Osteocyte (in vitro differentiated cells): ENCODE data around the gene HIRIP3. TPM values are rescaled to one million over a fixed set of nuclear protein-coding genes. Genes with fewer than 3 reads are reported as not detected.

Experiments
- DNase-seq: peaks from one replicate; pipeline ENCODE4 v3.0.0; 2021; ENCODE audit warnings: mixed read lengths; ENCODE audit not compliant: unreplicated experiment; ENCODE audit errors: extremely low spot score
- H3K27ac Mint-ChIP-seq: one replicate; pipeline ENCODE4 v1.8.0; 2021; ENCODE audit warnings: mild to moderate bottlenecking, mixed read lengths; ENCODE audit not compliant: unreplicated experiment
- H3K27me3 Mint-ChIP-seq: one replicate; pipeline ENCODE4 v1.8.0; 2021; ENCODE audit warnings: mixed read lengths; ENCODE audit not compliant: unreplicated experiment
- H3K36me3 Mint-ChIP-seq: one replicate; pipeline ENCODE4 v1.8.0; 2021; ENCODE audit warnings: mixed read lengths; ENCODE audit not compliant: unreplicated experiment
- H3K4me1 Mint-ChIP-seq: one replicate; pipeline ENCODE4 v1.8.0; 2021; ENCODE audit warnings: mixed read lengths; ENCODE audit not compliant: unreplicated experiment
- H3K4me3 Mint-ChIP-seq: one replicate; pipeline ENCODE4 v1.8.0; 2021; ENCODE audit warnings: mild to moderate bottlenecking, moderate library complexity, mixed read lengths; ENCODE audit not compliant: unreplicated experiment
- H3K9me3 Mint-ChIP-seq: one replicate; pipeline ENCODE4 v1.8.0; 2021; ENCODE audit warnings: mixed read lengths; ENCODE audit not compliant: unreplicated experiment
- total RNA-seq: library from RNA; stranded (reverse); gene quantifications from 2 replicates; pipeline ENCODE4 v1.2.1, GENCODE V29; 2021
- TF ChIP-seq, protein P1 (sequence below): fragments of 200-600 bp; sonication (generic); IDR thresholded peaks from 2 replicates; pipeline ENCODE4 v1.5.0; 2021; ENCODE audit warnings: antibody characterized with exemption, mild to moderate bottlenecking, moderate library complexity

Gene HIRIP3
- total RNA-seq, 1 donor from 2014 or later = 12.5 TPM

DNA sequence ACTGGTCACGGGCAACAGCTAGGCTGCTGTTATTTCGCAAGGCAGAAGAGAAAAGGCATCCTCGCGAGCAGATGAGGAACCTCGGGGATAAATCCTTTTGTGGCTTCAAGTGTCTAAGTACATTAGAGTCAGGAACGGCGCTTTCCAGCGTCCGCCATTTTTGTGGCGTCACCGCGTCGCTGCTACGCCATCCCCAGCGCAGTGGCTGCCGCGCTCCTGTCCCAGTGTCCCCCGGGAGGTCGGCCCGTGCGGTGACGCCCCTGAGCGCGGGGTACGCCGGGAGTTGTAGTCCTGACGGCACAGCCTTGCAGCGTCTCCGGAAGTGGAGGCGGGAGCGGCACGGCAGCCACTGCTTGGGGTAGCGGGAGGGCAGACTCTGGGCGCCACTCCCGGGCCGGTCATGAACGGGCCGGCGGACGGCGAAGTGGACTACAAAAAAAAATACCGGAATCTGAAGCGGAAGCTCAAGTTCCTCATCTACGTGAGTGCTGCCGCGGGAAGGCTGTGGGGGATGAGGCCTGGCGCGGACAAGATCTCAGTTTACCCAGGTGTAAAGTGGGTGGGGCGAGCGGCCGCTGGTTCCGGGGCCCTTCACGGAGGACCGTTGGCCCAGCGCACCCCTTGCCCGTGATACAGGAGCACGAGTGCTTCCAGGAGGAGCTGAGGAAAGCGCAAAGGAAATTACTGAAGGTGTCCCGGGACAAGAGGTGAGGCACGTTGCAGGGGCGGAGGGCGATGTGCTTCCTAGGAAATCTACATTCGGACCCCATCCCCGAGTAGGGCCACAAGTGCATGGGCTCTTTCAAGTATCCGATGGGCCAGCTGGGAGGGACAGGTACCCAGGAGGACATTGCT is 721 bp upstream of the HIRIP3 start, which contains the start of gene INO80E:
Gene INO80E, plus strand, starts transcription at position 331 of the 855 bp plus-strand sequence. Its CDS starts 70 bp downstream, at position 401.
- Mint-ChIP-seq H3K27me3 (no peaks in the 10 kb centered on the region), H3K4me3 (peak within 1 kb of the TSS; percentile 99), H3K9me3 (no peaks in the 10 kb centered on the region), H3K36me3 (no peaks in the 10 kb centered on the region), H3K27ac (peak within 1 kb of the TSS; percentile 95), H3K4me1 (peaks cover 23% of the 10 kb centered on the region)
- DNase-seq = peak; percentile 99
- TF ChIP-seq, protein P1, sequence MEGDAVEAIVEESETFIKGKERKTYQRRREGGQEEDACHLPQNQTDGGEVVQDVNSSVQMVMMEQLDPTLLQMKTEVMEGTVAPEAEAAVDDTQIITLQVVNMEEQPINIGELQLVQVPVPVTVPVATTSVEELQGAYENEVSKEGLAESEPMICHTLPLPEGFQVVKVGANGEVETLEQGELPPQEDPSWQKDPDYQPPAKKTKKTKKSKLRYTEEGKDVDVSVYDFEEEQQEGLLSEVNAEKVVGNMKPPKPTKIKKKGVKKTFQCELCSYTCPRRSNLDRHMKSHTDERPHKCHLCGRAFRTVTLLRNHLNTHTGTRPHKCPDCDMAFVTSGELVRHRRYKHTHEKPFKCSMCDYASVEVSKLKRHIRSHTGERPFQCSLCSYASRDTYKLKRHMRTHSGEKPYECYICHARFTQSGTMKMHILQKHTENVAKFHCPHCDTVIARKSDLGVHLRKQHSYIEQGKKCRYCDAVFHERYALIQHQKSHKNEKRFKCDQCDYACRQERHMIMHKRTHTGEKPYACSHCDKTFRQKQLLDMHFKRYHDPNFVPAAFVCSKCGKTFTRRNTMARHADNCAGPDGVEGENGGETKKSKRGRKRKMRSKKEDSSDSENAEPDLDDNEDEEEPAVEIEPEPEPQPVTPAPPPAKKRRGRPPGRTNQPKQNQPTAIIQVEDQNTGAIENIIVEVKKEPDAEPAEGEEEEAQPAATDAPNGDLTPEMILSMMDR = no peak

DNA sequence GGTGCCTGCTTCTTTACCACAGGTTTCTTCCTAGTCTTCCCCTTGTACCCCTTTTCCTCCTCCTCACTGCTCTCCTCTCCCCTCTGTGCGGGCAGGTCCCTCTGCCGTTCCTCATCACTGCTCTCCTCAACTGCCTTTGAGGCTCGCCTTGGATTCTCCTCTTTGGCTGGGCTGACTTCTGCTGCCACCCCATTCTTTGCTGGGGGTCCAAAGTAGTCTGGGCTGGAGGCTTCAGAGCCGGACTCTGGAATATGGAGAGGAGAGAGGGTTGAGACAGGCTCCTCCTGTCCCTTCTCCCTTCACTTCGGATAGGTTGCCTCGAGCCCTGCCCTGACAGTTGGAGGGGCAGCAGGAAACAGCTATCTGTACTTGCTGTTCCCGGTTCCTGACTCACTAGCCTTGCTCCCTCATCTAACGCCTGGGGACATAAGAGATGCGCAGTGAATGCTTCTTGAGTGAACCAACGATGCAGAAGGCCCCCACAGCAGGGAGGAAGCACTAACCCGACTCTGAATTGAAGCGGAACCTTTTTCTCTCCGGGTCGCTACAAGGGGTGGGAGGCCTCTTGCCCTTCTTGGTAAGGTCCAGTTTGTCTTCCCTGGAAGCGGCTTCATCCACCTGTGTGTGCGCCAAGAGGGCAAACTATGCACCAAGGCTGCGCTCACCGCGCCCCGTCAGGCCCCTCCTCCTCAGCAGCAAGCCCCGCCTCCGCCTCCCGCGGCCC is 655 bp downstream of the HIRIP3 start:
- no peaks in the 10 kb centered on the region for H3K27me3 Mint-ChIP-seq
- TF ChIP-seq, protein P1 = no peak
- peaks cover 7% of the 10 kb centered on the region for H3K36me3 Mint-ChIP-seq
- no peak for DNase-seq
- peak overlapping the region; percentile 99 for H3K4me3 Mint-ChIP-seq
- no peaks in the 10 kb centered on the region for H3K9me3 Mint-ChIP-seq
- peak overlapping the region; percentile 95 for H3K27ac Mint-ChIP-seq
- peaks cover 23% of the 10 kb centered on the region for H3K4me1 Mint-ChIP-seq

DNA sequence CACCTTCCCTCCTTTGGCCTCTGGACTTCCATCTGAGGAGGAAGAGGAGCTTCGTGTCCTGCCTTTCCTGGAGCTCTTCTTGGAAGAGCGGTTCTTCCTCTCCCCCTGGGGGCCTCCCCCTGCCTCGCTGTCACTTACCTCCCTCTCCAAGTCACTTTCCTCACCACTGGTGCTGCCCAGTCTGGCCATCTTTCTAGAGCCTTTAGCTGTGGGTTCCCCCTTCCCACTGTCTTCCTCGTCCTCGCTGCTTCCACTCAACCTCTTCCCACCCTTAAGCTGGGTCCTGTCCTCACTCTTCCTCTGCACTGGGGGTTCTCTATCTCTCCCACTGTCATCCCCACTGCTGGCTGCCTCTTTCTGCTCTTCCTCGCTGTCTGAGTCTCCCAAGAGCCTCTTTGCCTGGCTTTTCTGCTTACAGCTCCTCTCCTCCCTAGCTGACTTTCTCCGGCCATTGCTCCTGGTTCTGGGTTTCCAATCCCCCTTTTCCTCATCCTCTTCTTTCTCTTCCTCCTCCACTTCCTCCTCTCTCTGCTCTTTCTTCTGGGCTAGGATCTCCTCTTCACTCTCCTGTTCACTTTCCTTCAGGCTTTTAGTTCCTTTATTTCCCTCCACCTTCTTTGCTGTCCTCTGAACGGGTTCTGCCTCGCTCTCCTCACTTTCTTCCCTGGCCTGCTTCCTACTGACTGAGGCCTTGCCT is 1.4 kb downstream of the HIRIP3 start:
- peaks cover 9% of the 10 kb centered on the region for H3K36me3 Mint-ChIP-seq
- peaks cover 23% of the 10 kb centered on the region for H3K4me1 Mint-ChIP-seq
- no peaks in the 10 kb centered on the region for H3K27me3 Mint-ChIP-seq
- no peak for DNase-seq
- H3K9me3 Mint-ChIP-seq = no peaks in the 10 kb centered on the region
- TF ChIP-seq, protein P1 = no peak
- H3K4me3 Mint-ChIP-seq = peak overlapping the region; percentile 99
- peak overlapping the region; percentile 95 for H3K27ac Mint-ChIP-seq

DNA sequence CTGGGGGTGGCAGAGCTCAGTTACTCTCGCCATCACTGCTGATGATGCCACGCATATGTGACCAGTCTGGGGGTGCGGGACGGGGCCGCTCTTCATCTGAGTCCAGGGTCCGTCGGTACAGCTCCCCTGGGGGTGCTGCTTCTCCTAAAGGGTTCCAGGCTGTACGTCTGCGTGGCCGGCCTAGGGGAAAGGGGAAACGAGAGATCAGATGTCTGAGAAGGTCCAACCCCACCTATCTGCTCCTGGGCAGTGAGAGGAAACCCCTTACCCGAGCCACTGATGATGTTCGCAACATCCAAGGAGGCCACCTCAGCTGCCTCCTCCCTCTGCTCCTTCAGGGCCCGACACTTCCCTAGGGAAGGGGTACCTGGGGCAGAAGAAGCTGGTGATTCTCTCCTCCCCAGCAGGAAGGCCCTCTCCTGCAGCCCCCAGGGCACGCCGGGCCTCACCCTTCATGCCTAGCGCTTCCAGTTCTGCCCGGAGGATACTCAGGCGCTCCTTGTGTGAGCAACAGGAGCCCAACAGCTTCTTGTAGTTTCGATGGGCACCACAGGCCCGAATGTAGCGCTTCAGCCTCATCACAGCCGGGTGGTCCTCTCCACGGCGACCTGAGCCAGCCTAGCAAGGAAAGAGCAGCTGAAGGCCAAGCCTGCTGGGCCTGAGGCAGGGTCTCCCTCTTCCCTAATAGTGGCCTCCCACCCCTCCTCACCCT is 2.1 kb downstream of the HIRIP3 start:
- TF ChIP-seq, protein P1 = no peak
- H3K27me3 Mint-ChIP-seq = no peaks in the 10 kb centered on the region
- no peak for DNase-seq
- no peak overlapping the region for H3K27ac Mint-ChIP-seq
- H3K4me1 Mint-ChIP-seq = peaks cover 23% of the 10 kb centered on the region
- H3K9me3 Mint-ChIP-seq = no peaks in the 10 kb centered on the region
- peaks cover 13% of the 10 kb centered on the region for H3K36me3 Mint-ChIP-seq
- peak overlapping the region; percentile 99 for H3K4me3 Mint-ChIP-seq
